ENCODE data around the gene NUBPL.

DNA sequence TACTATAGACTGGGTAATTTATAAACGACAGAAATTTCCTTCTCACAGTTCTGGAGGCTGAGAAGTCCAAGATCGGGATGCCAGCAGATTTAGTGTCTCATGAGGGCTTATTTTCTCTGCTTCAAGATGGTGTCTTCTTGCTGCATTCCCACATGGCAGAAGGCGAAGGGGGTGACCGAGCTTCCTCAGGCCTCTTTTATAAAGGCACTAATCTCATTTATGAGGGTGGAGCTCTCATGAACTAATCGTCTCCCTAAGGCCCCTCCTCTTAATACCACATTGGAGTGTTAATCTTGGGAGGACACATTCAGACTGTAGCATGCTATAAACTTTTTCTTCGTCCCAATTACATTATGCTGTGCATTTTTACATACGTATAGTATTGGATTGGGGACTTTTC lies 315.5 kb downstream of the NUBPL start:
- TF ChIP-seq TAF1 (IDR thresholded peaks at IDR 0.05; ENCODE audit: low read depth) (no peak), TCF12 (IDR thresholded peaks at IDR 0.05; ENCODE audit: low read depth) (no peak), CREB1 (IDR thresholded peaks at IDR 0.05; ENCODE audit: low read depth) (no peak), YY1 (IDR thresholded peaks at IDR 0.05; ENCODE audit: low read depth) (no peak)
- TF ChIP-seq, protein P1, sequence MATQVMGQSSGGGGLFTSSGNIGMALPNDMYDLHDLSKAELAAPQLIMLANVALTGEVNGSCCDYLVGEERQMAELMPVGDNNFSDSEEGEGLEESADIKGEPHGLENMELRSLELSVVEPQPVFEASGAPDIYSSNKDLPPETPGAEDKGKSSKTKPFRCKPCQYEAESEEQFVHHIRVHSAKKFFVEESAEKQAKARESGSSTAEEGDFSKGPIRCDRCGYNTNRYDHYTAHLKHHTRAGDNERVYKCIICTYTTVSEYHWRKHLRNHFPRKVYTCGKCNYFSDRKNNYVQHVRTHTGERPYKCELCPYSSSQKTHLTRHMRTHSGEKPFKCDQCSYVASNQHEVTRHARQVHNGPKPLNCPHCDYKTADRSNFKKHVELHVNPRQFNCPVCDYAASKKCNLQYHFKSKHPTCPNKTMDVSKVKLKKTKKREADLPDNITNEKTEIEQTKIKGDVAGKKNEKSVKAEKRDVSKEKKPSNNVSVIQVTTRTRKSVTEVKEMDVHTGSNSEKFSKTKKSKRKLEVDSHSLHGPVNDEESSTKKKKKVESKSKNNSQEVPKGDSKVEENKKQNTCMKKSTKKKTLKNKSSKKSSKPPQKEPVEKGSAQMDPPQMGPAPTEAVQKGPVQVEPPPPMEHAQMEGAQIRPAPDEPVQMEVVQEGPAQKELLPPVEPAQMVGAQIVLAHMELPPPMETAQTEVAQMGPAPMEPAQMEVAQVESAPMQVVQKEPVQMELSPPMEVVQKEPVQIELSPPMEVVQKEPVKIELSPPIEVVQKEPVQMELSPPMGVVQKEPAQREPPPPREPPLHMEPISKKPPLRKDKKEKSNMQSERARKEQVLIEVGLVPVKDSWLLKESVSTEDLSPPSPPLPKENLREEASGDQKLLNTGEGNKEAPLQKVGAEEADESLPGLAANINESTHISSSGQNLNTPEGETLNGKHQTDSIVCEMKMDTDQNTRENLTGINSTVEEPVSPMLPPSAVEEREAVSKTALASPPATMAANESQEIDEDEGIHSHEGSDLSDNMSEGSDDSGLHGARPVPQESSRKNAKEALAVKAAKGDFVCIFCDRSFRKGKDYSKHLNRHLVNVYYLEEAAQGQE (IDR thresholded peaks at IDR 0.05; ENCODE audit: low read depth), result no peak
